ENCODE results near the gene TRDN. TPM values are rescaled to one million over a fixed set of nuclear protein-coding genes. Genes with fewer than 3 reads are reported as not detected.

Gene TRDN
- total and polyA plus RNA-seq, 2 donors (not counting 1 experiment from before 2014, with no cell fraction given), result not detected

DNA sequence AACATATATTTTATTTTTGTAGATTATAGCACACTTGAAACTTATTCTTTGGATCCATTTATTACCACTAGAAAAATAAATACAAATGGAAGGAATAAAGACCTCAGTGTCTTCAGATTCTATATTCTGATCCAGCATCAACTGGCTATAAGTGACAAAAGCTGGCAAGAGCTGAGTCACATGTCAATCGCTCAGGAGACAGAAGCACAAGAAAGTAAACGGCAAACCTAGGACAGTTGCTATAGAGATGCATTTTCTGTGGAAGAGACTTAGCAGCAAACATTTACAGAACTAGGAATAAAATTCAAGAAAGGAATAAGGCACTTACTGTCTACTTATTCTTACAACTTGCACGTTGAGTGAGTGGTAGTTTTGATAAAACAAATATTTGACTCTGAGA lies 410.4 kb downstream of the TRDN start:
- Histone ChIP-seq H3K9me3 (ENCODE audit: control insufficient read depth, insufficient read depth, low read depth, low read length) (no peaks in the 10 kb centered on the region), H3K27me3 (ENCODE audit: control insufficient read depth, insufficient read depth, low read length) (no peaks in the 10 kb centered on the region), H3K36me3 (ENCODE audit: control insufficient read depth, insufficient read depth, low read length) (no peaks in the 10 kb centered on the region), H3K4me1 (ENCODE audit: control insufficient read depth, extremely low read depth, insufficient read depth, low read length) (no peaks in the 10 kb centered on the region), H2AFZ (ENCODE audit: low read length) (no peak overlapping the region), H3K27ac (ENCODE audit: insufficient read depth, low read length) (no peak overlapping the region), H3K79me2 (ENCODE audit: control insufficient read depth, insufficient read depth, low read length) (no peaks in the 10 kb centered on the region), H3K4me2 (ENCODE audit: extremely low read depth, insufficient read depth, low read length) (no peak overlapping the region), H4K20me1 (ENCODE audit: control insufficient read depth, extremely low read depth, insufficient read depth, low read length) (no peaks in the 10 kb centered on the region), H3K9ac (ENCODE audit: insufficient read depth, low read length) (no peak overlapping the region), H3K4me3 (replicated peaks in 1 of 4; ENCODE audit: control extremely low read depth in 1 of 4, insufficient read depth in 1 of 4, low read depth in 3 of 4, low read length in 4 of 4) (no peak overlapping the region)
- no peak for TF ChIP-seq EZH2 (IDR thresholded peaks at IDR 0.05; ENCODE audit: low read length, missing control alignments)
- TF ChIP-seq, protein P1, sequence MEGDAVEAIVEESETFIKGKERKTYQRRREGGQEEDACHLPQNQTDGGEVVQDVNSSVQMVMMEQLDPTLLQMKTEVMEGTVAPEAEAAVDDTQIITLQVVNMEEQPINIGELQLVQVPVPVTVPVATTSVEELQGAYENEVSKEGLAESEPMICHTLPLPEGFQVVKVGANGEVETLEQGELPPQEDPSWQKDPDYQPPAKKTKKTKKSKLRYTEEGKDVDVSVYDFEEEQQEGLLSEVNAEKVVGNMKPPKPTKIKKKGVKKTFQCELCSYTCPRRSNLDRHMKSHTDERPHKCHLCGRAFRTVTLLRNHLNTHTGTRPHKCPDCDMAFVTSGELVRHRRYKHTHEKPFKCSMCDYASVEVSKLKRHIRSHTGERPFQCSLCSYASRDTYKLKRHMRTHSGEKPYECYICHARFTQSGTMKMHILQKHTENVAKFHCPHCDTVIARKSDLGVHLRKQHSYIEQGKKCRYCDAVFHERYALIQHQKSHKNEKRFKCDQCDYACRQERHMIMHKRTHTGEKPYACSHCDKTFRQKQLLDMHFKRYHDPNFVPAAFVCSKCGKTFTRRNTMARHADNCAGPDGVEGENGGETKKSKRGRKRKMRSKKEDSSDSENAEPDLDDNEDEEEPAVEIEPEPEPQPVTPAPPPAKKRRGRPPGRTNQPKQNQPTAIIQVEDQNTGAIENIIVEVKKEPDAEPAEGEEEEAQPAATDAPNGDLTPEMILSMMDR (conservative IDR thresholded peaks at IDR 0.05 in 1 of 2, IDR thresholded peaks at IDR 0.05 in 1 of 2; ENCODE audit: low read depth in 1 of 2, low read length in 2 of 2), result no peak
- DNase-seq (ENCODE audit: low read depth in 2 of 2), result no peak

DNA sequence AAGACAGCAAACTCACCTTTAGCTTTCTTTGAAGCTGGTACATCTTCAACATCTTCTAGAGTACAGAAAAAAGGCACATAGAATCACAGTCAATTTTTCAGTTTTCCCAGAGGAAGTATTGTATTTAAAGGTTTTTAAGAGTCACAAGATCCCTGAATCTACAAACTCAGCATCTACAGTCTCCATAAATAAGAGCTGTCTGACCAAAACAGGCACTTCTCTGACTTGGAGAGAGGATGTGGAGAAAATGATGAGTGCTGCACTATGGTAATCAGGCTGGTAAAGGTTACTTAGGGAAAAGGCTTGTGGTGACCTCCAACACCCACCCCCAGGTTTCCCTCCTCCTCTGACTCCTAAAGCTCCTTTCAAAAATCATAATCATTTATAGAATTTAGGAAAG lies 412.7 kb downstream of the TRDN start:
- TF ChIP-seq EZH2 (IDR thresholded peaks at IDR 0.05; ENCODE audit: low read length, missing control alignments), result no peak
- TF ChIP-seq, protein P1 (conservative IDR thresholded peaks at IDR 0.05 in 1 of 2, IDR thresholded peaks at IDR 0.05 in 1 of 2; ENCODE audit: low read depth in 1 of 2, low read length in 2 of 2), result no peak
- H3K27ac ChIP-seq (ENCODE audit: insufficient read depth, low read length), result no peak overlapping the region
- H3K27me3 ChIP-seq (ENCODE audit: control insufficient read depth, insufficient read depth, low read length), result no peaks in the 10 kb centered on the region
- H3K4me2 ChIP-seq (ENCODE audit: extremely low read depth, insufficient read depth, low read length), result no peak overlapping the region
- H2AFZ ChIP-seq (ENCODE audit: low read length), result no peak overlapping the region
- no peaks in the 10 kb centered on the region for H3K4me1 ChIP-seq (ENCODE audit: control insufficient read depth, extremely low read depth, insufficient read depth, low read length)
- H4K20me1 ChIP-seq (ENCODE audit: control insufficient read depth, extremely low read depth, insufficient read depth, low read length), result no peaks in the 10 kb centered on the region
- H3K9me3 ChIP-seq (ENCODE audit: control insufficient read depth, insufficient read depth, low read depth, low read length), result no peaks in the 10 kb centered on the region
- H3K79me2 ChIP-seq (ENCODE audit: control insufficient read depth, insufficient read depth, low read length), result no peaks in the 10 kb centered on the region
- H3K4me3 ChIP-seq (replicated peaks in 1 of 4; ENCODE audit: control extremely low read depth in 1 of 4, insufficient read depth in 1 of 4, low read depth in 3 of 4, low read length in 4 of 4), result no peak overlapping the region
- H3K36me3 ChIP-seq (ENCODE audit: control insufficient read depth, insufficient read depth, low read length), result no peaks in the 10 kb centered on the region
- DNase-seq (ENCODE audit: low read depth in 2 of 2), result no peak
- no peak overlapping the region for H3K9ac ChIP-seq (ENCODE audit: insufficient read depth, low read length)

DNA sequence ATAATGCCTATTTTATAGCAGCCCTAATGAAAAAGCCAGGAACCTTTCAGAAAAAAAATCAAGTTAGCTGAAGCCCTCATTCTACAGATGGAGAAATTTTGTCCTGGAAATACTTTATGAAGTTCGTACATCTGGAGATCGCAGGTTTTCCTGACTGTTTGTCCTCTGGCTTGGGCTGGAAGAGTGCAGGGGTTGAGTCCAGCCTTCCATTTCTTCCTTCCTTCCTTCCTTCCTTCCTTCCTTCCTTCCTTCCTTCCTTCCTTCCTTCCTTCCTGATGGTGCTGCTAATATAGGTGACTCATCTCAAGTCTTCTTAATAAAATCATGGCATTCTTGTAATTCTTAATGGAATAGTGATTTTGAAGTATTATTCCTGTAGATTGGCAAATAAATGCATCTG lies 413.3 kb downstream of the TRDN start:
- DNase-seq (ENCODE audit: low read depth in 2 of 2), result no peak
- TF ChIP-seq EZH2 (IDR thresholded peaks at IDR 0.05; ENCODE audit: low read length, missing control alignments), result no peak
- TF ChIP-seq, protein P1 (conservative IDR thresholded peaks at IDR 0.05 in 1 of 2, IDR thresholded peaks at IDR 0.05 in 1 of 2; ENCODE audit: low read depth in 1 of 2, low read length in 2 of 2), result no peak
- no peaks in the 10 kb centered on the region for H3K27me3 ChIP-seq (ENCODE audit: control insufficient read depth, insufficient read depth, low read length)
- H4K20me1 ChIP-seq (ENCODE audit: control insufficient read depth, extremely low read depth, insufficient read depth, low read length), result no peaks in the 10 kb centered on the region
- no peaks in the 10 kb centered on the region for H3K4me1 ChIP-seq (ENCODE audit: control insufficient read depth, extremely low read depth, insufficient read depth, low read length)
- H3K9ac ChIP-seq (ENCODE audit: insufficient read depth, low read length), result no peak overlapping the region
- H3K79me2 ChIP-seq (ENCODE audit: control insufficient read depth, insufficient read depth, low read length), result no peaks in the 10 kb centered on the region
- no peak overlapping the region for H2AFZ ChIP-seq (ENCODE audit: low read length)
- H3K4me2 ChIP-seq (ENCODE audit: extremely low read depth, insufficient read depth, low read length), result no peak overlapping the region
- no peaks in the 10 kb centered on the region for H3K9me3 ChIP-seq (ENCODE audit: control insufficient read depth, insufficient read depth, low read depth, low read length)
- H3K36me3 ChIP-seq (ENCODE audit: control insufficient read depth, insufficient read depth, low read length), result no peaks in the 10 kb centered on the region
- H3K4me3 ChIP-seq (replicated peaks in 1 of 4; ENCODE audit: control extremely low read depth in 1 of 4, insufficient read depth in 1 of 4, low read depth in 3 of 4, low read length in 4 of 4), result no peak overlapping the region
- no peak overlapping the region for H3K27ac ChIP-seq (ENCODE audit: insufficient read depth, low read length)
